Kidney tubule cell (primary cell): ENCODE results near the gene CTBP2.
"Not testable (repeated sequence)": the region's sequence is repeated elsewhere in the genome, so short reads cannot be mapped to it uniquely, and the experiment has no call there.

Experiments used
- DNase-seq: peaks from one replicate; pipeline ENCODE4 v3.0.0-alpha.2; 2018; ENCODE audit warnings: low spot score

The CTBP2 gene

DNA sequence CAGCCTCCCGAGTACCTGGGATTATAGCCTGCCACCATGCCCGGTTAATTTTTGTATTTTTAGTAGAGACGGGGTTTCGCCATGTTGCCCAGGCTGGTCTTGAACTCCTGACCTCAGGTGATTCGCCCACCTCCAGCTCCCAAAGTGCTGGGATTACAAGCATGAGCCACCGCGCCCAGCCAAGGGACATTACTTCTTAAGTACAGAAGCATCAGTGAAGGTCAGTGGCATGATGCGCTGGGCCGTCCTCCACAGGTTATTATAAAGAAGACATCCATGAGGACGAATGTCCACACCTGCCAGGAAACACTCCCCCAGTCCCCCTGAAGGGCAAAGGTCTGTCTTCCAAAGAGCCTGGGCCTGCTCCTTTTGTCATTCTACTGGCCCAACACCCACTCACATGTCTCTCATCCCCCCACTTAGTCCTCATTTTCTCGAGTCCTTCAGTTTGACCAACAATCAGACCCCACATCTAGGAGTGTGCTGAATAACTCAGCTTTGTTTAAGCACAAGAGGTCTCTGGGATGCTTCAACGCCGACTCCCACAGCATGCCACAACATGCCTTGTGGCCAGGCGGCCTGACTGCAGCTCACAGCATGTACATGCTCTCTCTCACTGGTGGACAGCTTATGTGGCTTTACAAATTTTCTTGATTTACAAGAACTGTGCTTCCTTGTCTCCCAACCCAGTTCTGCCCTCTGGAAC is 73.0 kb downstream of the CTBP2 start:
- no peak for DNase-seq

DNA sequence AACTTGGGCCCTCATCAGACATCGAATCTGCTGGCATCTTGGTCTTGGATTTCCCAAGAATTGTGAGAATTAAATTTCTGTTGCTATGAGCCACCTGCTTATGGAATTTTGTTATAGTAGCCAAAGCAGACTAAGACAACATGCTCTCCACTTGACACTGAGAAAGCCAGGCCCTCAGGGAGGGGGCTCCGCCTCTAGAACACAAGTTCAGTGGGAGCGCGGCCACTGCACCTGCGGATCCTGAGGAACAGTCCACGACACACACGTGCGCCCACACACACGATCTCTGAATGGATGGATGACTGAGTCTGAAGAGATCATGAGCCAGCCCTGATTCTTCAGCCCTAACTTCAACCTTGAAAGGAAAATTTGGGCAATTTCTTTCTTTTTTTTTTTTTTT is 73.7 kb downstream of the CTBP2 start:
- DNase-seq = no peak

- peak; percentile 38 for DNase-seq
These were observed 74.9 kb downstream of the CTBP2 start for GRCh38 chr10:125085258-125086054.

GRCh38 chr10:125084614-125085257 is 75.6 kb downstream of the CTBP2 start:
- peak; percentile 98 for DNase-seq

- DNase-seq = peak; percentile 98
These were observed 76.2 kb downstream of the CTBP2 start for GRCh38 chr10:125084191-125084613.

- peak; percentile 96 for DNase-seq
These were observed 76.8 kb downstream of the CTBP2 start for GRCh38 chr10:125083576-125083920.

GRCh38 chr10:125082881-125083575 is 77.3 kb downstream of the CTBP2 start:
- DNase-seq = no peak

GRCh38 chr10:125082471-125082870 is 77.9 kb downstream of the CTBP2 start:
- DNase-seq = not testable (repeated sequence)

DNA sequence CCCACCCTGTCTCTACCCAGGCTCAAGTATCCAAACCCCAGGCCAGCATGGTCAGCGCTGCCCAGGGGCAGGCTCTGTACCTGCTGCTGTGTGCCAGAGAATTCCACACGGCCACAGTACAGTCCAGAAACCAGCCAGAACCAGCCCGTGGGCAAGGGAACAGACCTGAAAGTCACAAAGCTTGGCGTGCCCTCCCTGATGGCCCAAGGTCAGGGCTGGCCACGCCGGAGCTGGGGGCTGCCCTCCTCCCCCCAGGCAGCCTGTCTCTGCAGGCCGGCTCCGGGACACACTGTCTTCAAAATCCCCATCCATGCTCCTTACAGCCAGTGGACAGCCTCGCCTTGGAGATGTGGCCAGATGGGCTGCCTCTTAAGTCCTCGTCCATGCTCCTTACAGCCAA is 78.4 kb downstream of the CTBP2 start:
- DNase-seq = no peak

DNA sequence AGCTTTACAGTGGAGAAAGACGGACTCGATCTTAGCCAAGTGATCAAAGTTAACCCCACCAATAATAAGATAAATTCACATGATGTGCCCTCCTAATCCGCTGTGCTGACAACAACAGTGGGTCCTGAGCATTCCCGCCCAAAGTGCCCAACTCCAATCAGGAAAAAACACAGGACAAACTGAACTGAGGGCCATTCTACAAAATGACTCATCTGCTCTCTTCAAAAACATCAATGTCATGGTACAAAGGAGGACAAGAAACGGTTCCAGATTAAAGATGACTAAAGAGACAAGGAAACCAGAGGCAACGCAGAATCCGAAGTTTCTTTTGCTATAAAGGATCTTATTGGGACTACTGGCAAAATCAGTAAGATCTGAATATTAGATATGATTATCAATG is 79.4 kb downstream of the CTBP2 start:
- no peak for DNase-seq

GRCh38 chr10:125080296-125080695 is 80.1 kb downstream of the CTBP2 start:
- no peak for DNase-seq

- peak; percentile 70 for DNase-seq
These were observed 81.2 kb downstream of the CTBP2 start for GRCh38 chr10:125079091-125079600.

DNA sequence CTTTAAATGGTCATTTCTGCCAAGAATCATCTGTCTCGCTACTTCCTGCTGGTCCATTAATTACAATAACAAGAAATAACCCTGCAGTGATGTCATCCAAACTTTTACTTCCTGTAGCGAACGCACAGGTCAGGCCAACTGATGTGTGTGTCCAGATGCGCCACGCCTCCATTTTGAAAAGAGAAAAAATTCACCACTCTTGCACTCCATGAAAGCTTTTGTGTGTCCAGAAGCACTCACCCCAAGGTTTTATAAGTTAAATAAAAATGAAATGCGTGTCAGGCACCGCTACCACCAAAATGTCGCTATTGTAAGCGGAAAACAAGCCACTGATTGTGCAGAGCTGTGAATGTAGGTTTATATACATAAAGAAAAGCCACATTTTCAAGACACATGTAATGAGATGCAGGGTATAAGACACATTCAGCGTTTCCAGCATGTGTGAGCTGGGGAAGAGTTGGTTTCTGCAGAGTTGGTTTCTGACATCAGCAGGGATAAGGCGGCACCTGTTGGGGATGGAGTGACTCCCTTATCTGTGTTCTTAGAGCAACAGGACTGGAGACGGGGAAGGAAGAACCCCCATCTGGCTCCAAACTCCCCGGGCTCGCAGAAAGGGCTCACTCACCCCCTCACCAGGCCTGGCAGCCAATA is 83.3 kb downstream of the CTBP2 start:
- DNase-seq = peak; percentile 33

- no peak for DNase-seq
These were observed 84.1 kb downstream of the CTBP2 start for GRCh38 chr10:125076121-125076825.

GRCh38 chr10:125073996-125074395 is 86.4 kb downstream of the CTBP2 start:
- DNase-seq = no peak

GRCh38 chr10:125072794-125073193 is 87.6 kb downstream of the CTBP2 start:
- no peak for DNase-seq

GRCh38 chr10:125071008-125071407 is 89.4 kb downstream of the CTBP2 start:
- no peak for DNase-seq

- DNase-seq = no peak
These were observed 92.0 kb downstream of the CTBP2 start for GRCh38 chr10:125068406-125068805.

- DNase-seq = no peak
These were observed 92.6 kb downstream of the CTBP2 start for GRCh38 chr10:125067764-125068163.

GRCh38 chr10:125066764-125067450 is 93.5 kb downstream of the CTBP2 start:
- DNase-seq = no peak
